ENCODE measurements around the gene ANO1. TPM values are rescaled to one million over a fixed set of nuclear protein-coding genes. Genes with fewer than 3 reads are reported as not detected.

The ANO1 gene
- total RNA-seq, 1 donor from 2014 or later: 7.7 TPM

DNA sequence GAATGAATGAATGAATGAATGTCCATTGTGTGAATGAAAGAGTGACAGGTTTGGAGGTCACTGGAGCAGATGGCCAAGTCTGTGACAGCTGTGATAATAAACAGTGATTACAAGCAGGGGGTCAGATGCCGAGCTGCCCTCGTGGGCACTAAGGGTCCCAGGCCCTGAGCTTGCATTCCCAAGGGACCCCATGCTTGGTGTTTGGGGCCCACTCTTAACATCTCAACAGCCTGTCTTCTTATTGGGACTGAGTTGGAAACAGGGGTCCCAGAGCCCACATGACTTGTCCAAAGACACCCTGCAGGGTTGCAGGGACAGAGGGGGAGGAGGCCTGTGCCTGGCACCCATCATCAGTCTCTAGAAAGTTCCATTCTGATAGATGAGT, 12.0 kb upstream of the ANO1 start:
- intact Hi-C loops (cut with micrococcal nuclease): no loop called here
- no peak for DNase-seq
- peaks cover 78% of the 10 kb centered on the region for H3K27me3 ChIP-seq (ENCODE audit: low read depth)

DNA sequence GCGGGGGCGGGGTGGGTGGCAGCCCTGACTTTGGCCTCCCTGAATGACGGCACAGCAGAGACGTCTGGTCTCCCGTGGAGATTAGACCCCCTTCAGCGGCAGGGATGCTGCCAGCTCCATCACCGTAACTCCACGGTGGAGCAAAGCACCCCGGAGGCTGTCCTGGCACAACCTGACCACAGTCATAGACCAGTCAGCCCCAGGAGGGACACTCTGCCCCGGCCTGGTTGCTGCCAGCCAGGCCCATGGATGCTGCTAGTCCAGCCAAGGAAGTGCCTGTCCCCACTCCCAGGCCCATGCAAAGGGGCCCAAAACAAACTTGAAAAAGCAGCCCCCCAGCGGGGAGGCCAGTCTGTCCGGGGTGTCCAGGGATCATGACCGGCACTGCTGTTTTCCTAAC, 11.5 kb upstream of the ANO1 start:
- Histone ChIP-seq H3K4me3 (no peak overlapping the region), H3K4me1 (peaks cover 8% of the 10 kb centered on the region), H3K27ac (replicated peaks) (no peak overlapping the region), H3K27me3 (ENCODE audit: low read depth) (peaks cover 83% of the 10 kb centered on the region), H3K9me3 (replicated peaks) (no peaks in the 10 kb centered on the region), H3K36me3 (no peaks in the 10 kb centered on the region)
- TF ChIP-seq, protein P1, sequence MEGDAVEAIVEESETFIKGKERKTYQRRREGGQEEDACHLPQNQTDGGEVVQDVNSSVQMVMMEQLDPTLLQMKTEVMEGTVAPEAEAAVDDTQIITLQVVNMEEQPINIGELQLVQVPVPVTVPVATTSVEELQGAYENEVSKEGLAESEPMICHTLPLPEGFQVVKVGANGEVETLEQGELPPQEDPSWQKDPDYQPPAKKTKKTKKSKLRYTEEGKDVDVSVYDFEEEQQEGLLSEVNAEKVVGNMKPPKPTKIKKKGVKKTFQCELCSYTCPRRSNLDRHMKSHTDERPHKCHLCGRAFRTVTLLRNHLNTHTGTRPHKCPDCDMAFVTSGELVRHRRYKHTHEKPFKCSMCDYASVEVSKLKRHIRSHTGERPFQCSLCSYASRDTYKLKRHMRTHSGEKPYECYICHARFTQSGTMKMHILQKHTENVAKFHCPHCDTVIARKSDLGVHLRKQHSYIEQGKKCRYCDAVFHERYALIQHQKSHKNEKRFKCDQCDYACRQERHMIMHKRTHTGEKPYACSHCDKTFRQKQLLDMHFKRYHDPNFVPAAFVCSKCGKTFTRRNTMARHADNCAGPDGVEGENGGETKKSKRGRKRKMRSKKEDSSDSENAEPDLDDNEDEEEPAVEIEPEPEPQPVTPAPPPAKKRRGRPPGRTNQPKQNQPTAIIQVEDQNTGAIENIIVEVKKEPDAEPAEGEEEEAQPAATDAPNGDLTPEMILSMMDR (IDR thresholded peaks at IDR 0.05; ENCODE audit: borderline replicate concordance): no peak
- intact Hi-C loops (cut with micrococcal nuclease): no loop called here
- DNase-seq: no peak

More for the DNA sequence above, 12.0 kb upstream of the ANO1 start:
- H3K27ac ChIP-seq (replicated peaks): no peak overlapping the region
- peaks cover 8% of the 10 kb centered on the region for H3K4me1 ChIP-seq
- TF ChIP-seq, protein P1 (IDR thresholded peaks at IDR 0.05; ENCODE audit: borderline replicate concordance): no peak
- no peak overlapping the region for H3K4me3 ChIP-seq
- no peaks in the 10 kb centered on the region for H3K9me3 ChIP-seq (replicated peaks)
- no peaks in the 10 kb centered on the region for H3K36me3 ChIP-seq

DNA sequence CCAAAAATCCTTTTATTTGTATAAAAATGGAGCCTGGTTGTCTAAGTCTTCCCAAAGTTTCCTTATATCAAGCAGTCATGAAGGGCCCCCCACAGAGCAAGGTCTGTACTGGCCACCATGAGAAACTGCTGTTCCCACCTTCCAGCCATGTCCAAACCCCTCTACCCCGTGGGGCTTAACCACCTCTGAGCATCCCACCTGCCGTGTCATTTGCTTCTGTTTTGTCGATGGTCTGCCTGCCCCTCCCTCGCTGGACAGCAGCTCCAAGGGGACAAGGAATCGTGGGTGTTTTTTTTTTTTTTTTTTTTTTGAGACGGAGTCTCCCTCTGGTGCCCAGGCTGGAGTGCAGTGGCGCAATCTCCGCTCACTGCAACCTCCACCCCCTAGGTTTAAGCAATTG, 11.1 kb upstream of the ANO1 start:
- no peak overlapping the region for H3K4me3 ChIP-seq
- peaks cover 12% of the 10 kb centered on the region for H3K4me1 ChIP-seq
- H3K27ac ChIP-seq (replicated peaks): no peak overlapping the region
- intact Hi-C loops (cut with micrococcal nuclease): no loop called here
- H3K36me3 ChIP-seq: no peaks in the 10 kb centered on the region
- no peaks in the 10 kb centered on the region for H3K9me3 ChIP-seq (replicated peaks)
- DNase-seq: no peak
- TF ChIP-seq, protein P1 (IDR thresholded peaks at IDR 0.05; ENCODE audit: borderline replicate concordance): no peak
- peaks cover 87% of the 10 kb centered on the region for H3K27me3 ChIP-seq (ENCODE audit: low read depth)

DNA sequence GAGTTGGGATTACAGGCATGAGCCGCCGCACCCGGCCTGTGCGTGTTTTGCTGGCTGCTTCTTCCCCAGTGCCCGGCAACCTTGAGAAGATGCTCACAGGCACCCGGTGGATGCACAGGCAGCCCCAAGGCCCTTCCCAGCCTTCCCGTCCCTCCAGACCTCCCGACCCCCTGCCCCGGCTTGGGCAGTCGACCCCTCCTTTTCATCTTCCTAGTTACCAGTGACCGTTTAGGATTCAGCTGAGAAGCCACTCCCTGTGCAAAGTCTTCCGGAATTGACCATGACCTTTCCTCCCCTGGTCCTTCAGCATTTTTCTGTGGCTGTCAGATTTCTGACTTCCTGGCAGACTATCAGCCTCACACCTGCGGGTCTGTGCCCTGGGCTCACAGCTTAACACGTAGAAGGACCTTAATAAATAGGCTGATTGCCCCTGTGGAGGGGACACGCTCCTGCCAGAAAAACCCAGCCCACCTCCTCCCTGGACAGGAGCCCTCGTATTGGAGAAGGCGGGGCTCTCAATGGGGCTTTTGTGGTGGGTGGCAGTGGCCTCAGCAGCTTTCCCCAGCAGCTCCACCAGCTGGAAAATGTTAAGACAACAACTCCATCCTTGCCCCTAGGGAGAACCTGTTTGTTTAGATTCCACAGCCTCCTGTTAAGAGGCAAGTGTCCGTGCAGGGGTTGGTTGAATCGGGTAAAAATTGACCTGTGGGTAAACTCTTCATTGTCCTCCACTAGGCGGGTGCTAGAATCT, 10.4 kb upstream of the ANO1 start:
- intact Hi-C loops (cut with micrococcal nuclease): no loop called here
- no peaks in the 10 kb centered on the region for H3K36me3 ChIP-seq
- H3K27ac ChIP-seq (replicated peaks): no peak overlapping the region
- no peaks in the 10 kb centered on the region for H3K9me3 ChIP-seq (replicated peaks)
- TF ChIP-seq, protein P1 (IDR thresholded peaks at IDR 0.05; ENCODE audit: borderline replicate concordance): no peak
- DNase-seq: no peak
- H3K4me1 ChIP-seq: peaks cover 19% of the 10 kb centered on the region
- H3K27me3 ChIP-seq (ENCODE audit: low read depth): peaks cover 93% of the 10 kb centered on the region
- H3K4me3 ChIP-seq: no peak overlapping the region

DNA sequence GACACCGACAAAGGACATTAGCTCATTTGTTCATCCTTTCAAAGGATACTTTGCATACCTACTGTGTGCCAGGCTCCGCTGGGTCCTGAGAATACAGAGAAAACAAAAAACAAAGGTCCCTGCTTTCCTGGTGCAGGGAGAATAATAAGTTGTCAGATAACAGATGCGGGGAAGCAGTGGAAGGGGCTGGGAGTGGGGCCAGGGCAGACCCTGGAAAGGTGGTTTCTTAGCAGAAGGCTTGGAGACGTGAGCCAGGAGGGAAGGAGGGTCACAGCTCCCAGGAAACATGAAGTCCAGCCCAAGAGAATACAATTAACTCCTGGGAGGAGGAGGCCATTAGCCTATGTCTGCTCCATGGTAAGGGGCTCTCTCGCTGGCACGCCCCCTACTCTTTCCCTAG, 9.8 kb upstream of the ANO1 start:
- intact Hi-C loops (cut with micrococcal nuclease): no loop called here
- TF ChIP-seq, protein P1 (IDR thresholded peaks at IDR 0.05; ENCODE audit: borderline replicate concordance): no peak
- no peak for DNase-seq
- no peak overlapping the region for H3K27ac ChIP-seq (replicated peaks)
- H3K4me3 ChIP-seq: no peak overlapping the region
- no peaks in the 10 kb centered on the region for H3K36me3 ChIP-seq
- peaks cover 25% of the 10 kb centered on the region for H3K4me1 ChIP-seq
- peaks cover 93% of the 10 kb centered on the region for H3K27me3 ChIP-seq (ENCODE audit: low read depth)
- no peaks in the 10 kb centered on the region for H3K9me3 ChIP-seq (replicated peaks)

Measured in left ventricle myocardium inferior (tissue), 1 donor.